Measurements from ENCODE around the gene SEMA6B.

GRCh38 chr19:4550018-4550417 lies 9.5 kb downstream of the SEMA6B start:
- TF ChIP-seq CTCF (IDR thresholded peaks at IDR 0.05; ENCODE audit: poor library complexity) (no peak), EZH2 (IDR thresholded peaks at IDR 0.05; ENCODE audit: borderline replicate concordance) (no peak)

Measured in hepatocyte (in vitro differentiated cells).